ENCODE results near the gene LCE2C.

Gene LCE2C

GRCh38 chr1:152707860-152708259, 32.8 kb downstream of the LCE2C start, which contains the start of gene LCE4A:
LCE4A (plus strand) TSS chr1:152708160; CDS start chr1:152709076, 916 bp downstream.
- no peak for DNase-seq
- intact Hi-C loops (cut with DNase I) = no loop called here

- DNase-seq = no peak
- intact Hi-C loops (cut with DNase I) = no loop called here
Observed at GRCh38 chr1:152718238-152718637, 43.2 kb downstream of the LCE2C start.

GRCh38 chr1:152725261-152725660, 50.2 kb downstream of the LCE2C start:
- intact Hi-C loops (cut with DNase I) = loop anchor here (5.0 kb wide), 1 partner anchor 52 kb away; the partner anchor contains the start of gene LCE1F

More at GRCh38 chr1:152725261-152725660, 50.2 kb downstream of the LCE2C start:
- DNase-seq = no peak
